Progenitor cell of endocrine pancreas (in vitro differentiated cells): ENCODE measurements around the gene LHX1. TPM values are rescaled to one million over a fixed set of nuclear protein-coding genes. Genes with fewer than 3 reads are reported as not detected.
A peak's percentile ranks its signal among the peaks of the same experiment; 100 is the strongest.

ENCODE experiments used
- DNase-seq: peaks from one replicate; pipeline ENCODE4 v3.0.0; 2021; ENCODE audit warnings: low spot score; ENCODE audit not compliant: unreplicated experiment
- H3K27ac Mint-ChIP-seq: 2 replicates; pipeline ENCODE4 v1.8.0; 2021; ENCODE audit warnings: mild to moderate bottlenecking, moderate library complexity, mixed read lengths
- H3K27me3 Mint-ChIP-seq: 2 replicates; pipeline ENCODE4 v1.8.0; 2021; ENCODE audit warnings: mixed read lengths
- H3K36me3 Mint-ChIP-seq: 2 replicates; pipeline ENCODE4 v1.8.0; 2022; ENCODE audit warnings: mixed read lengths; ENCODE audit not compliant: insufficient read depth
- H3K4me1 Mint-ChIP-seq: 2 replicates; pipeline ENCODE4 v1.8.0; 2021; ENCODE audit warnings: low read depth, mixed read lengths
- H3K4me3 Mint-ChIP-seq: 2 replicates; pipeline ENCODE4 v1.8.0; 2021; ENCODE audit warnings: low read depth, mild to moderate bottlenecking, moderate library complexity, mixed read lengths
- H3K9me3 Mint-ChIP-seq: 2 replicates; pipeline ENCODE4 v1.8.0; 2021; ENCODE audit warnings: low read depth, mixed read lengths
- total RNA-seq: library from RNA; stranded (reverse); gene quantifications from 2 replicates; pipeline ENCODE4 v1.2.1, GENCODE V29; 2021
- TF ChIP-seq, protein P1 (sequence below): fragments of 200-600 bp; sonication (generic); IDR thresholded peaks from one replicate; pipeline ENCODE4 v1.5.0; 2021; ENCODE audit warnings: antibody characterized with exemption, mild to moderate bottlenecking; ENCODE audit not compliant: unreplicated experiment

The LHX1 gene
- total RNA-seq, 1 donor from 2014 or later, result 2.0 TPM

DNA sequence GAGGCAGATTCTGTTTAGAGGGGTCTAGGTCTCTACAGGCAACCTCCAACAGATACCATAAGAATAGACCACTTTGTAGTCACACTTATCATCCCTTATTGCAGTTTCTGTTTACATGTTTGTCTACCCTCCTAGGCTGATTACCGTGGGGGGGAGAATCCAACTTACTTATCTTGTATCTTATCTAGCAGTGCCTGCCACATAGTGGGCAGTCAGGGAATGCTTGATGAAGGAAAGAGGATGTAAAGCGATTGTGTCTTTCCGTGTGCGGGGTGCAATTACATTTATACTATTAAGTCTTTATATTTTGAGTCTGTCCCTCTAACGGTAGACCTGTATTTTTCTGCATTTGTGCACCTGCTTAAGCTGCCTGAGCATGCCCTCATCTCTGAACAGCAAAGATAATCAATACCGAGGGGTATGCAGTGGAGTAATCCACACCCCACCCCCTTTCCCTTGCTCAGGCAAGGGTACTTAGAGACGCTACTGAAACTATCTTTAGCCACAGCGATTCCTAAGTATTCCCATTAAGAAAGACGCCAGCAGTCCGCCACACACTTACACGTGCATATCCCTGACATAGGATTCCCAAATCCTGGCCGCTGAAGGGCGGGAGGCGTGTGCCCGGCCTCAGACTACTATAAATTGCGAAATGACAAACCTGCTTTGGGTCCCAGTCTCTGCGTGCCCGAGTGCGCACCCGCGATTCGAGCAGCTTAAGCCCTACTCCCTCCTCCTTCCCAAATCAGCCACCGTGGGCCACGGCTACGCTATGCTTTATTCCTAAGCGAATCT is 10.8 kb downstream of the LHX1 start:
- Mint-ChIP-seq H3K4me1 (peaks cover 18% of the 10 kb centered on the region), H3K27me3 (peaks cover 47% of the 10 kb centered on the region), H3K36me3 (peaks cover 12% of the 10 kb centered on the region), H3K9me3 (no peaks in the 10 kb centered on the region), H3K4me3 (peak overlapping the region; percentile 92), H3K27ac (peak overlapping the region; percentile 96)
- TF ChIP-seq, protein P1, sequence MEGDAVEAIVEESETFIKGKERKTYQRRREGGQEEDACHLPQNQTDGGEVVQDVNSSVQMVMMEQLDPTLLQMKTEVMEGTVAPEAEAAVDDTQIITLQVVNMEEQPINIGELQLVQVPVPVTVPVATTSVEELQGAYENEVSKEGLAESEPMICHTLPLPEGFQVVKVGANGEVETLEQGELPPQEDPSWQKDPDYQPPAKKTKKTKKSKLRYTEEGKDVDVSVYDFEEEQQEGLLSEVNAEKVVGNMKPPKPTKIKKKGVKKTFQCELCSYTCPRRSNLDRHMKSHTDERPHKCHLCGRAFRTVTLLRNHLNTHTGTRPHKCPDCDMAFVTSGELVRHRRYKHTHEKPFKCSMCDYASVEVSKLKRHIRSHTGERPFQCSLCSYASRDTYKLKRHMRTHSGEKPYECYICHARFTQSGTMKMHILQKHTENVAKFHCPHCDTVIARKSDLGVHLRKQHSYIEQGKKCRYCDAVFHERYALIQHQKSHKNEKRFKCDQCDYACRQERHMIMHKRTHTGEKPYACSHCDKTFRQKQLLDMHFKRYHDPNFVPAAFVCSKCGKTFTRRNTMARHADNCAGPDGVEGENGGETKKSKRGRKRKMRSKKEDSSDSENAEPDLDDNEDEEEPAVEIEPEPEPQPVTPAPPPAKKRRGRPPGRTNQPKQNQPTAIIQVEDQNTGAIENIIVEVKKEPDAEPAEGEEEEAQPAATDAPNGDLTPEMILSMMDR, result no peak
- DNase-seq, result no peak

DNA sequence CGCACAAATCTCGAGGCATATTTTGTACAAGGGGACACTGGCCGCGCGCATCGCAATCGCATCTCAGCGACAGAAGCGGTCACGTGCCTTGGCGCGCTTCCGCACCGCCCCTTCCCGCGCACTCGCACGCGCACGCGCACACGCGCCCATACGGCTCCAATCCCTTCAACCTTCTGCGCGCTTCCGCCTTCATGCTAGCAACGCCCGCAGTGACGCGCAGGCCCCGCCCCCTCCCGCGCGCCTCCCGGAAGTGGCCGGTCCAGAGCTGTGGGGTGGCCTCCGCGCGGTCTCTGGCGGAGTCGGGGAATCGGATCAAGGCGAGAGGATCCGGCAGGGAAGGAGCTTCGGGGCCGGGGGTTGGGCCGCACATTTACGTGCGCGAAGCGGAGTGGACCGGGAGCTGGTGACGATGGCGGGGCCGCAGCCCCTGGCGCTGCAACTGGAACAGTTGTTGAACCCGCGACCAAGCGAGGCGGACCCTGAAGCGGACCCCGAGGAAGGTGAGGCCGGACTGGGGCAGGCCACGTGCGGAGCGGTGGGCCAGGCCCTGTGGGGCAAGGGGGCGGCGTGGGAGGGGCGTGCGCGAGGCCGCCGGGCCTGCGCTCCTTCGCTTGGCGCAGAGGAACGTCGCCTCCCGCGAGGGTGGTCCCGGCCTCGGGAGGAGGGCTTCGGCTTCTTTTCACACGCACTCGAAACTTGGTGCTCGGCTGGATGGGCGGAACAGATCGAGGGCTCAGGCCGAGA is 11.6 kb downstream of the LHX1 start, which contains the start of gene AATF:
TSS of gene AATF (plus strand) at position 238 of the 744 bp plus-strand sequence. CDS start at position 410, 172 bp downstream.
- Mint-ChIP-seq H3K27ac (peak within 1 kb of the TSS; percentile 96), H3K27me3 (peaks cover 40% of the 10 kb centered on the region), H3K4me3 (peak within 1 kb of the TSS; percentile 92), H3K9me3 (no peaks in the 10 kb centered on the region), H3K4me1 (peaks cover 18% of the 10 kb centered on the region), H3K36me3 (peaks cover 13% of the 10 kb centered on the region)
- DNase-seq, result peak; percentile 96
- TF ChIP-seq, protein P1, result no peak

DNA sequence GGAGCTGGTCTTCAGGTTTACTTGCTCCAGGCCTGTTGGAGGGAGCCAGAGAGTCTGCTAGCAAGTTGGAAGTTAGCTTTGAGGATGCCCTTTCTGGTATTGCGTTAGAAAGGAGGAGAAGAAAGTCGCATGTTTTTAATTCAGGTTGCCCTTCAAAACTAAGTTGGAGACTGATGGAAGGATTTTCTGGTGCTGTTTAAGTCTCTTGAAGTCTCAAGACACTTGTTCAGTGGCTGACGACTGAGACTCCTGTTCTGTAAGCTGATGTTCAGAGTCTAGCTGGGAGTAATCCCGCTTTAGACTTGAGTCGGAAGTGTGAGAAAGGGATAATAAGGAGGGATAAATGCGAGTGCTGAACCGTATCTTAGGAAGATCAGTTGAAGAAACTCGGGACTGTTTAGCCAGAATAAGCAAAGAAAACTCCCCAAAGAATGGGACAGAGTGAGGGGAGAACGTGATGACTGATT is 12.2 kb downstream of the LHX1 start:
- no peak for DNase-seq
- H3K9me3 Mint-ChIP-seq, result no peaks in the 10 kb centered on the region
- peak overlapping the region; percentile 92 for H3K4me3 Mint-ChIP-seq
- H3K27me3 Mint-ChIP-seq, result peaks cover 35% of the 10 kb centered on the region
- H3K27ac Mint-ChIP-seq, result peak overlapping the region; percentile 87
- peaks cover 18% of the 10 kb centered on the region for H3K4me1 Mint-ChIP-seq
- H3K36me3 Mint-ChIP-seq, result peaks cover 16% of the 10 kb centered on the region
- TF ChIP-seq, protein P1, result no peak

DNA sequence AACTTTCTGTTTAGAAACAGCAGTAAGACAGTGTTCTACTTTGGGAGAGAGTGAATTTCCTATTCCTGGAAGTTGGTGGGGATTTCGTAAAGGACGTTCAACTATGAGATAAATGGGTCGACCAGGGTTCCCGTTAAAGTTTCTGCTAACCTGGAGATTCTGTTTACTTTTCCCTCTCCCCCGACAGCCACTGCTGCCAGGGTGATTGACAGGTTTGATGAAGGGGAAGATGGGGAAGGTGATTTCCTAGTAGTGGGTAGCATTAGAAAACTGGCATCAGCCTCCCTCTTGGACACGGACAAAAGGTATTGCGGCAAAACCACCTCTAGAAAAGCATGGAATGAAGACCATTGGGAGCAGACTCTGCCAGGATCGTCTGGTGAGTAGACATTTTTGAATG is 12.8 kb downstream of the LHX1 start:
- peaks cover 30% of the 10 kb centered on the region for H3K27me3 Mint-ChIP-seq
- TF ChIP-seq, protein P1, result no peak
- H3K9me3 Mint-ChIP-seq, result no peaks in the 10 kb centered on the region
- no peak overlapping the region for H3K27ac Mint-ChIP-seq
- DNase-seq, result no peak
- H3K4me3 Mint-ChIP-seq, result peak overlapping the region; percentile 92
- peaks cover 18% of the 10 kb centered on the region for H3K36me3 Mint-ChIP-seq
- H3K4me1 Mint-ChIP-seq, result peaks cover 18% of the 10 kb centered on the region

DNA sequence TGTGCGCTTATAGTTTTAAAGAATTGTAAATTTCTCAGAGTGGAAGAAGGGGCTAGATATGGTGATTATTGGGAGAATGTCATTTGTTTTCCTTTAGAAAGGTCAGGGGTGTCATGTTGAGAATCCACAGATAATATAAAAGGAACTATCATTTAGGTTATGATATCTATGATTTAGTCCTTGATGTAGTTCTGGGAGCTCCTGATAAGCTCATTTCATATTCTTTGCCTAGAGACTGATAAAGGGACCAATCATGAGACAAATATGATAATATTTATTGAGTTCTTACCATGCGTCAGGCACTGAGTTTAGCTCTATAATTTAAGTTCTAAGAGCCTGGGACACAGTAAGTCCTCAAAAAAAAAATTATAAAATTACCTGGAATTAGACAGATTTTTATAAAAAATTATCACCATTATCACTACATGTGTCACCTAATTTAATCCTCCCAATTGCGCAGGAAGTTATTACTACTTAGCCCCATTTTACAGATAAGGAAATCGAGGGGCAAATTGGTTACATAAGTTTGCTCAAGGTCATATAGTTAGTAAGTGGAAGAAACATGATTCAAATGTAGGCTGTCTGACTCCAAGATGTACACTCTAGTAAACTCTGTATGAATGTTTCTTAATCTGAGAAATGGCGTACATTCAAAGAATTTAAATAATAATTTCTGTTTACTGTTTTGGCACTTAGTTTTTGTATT is 14.0 kb downstream of the LHX1 start:
- TF ChIP-seq, protein P1, result no peak
- H3K4me1 Mint-ChIP-seq, result peaks cover 18% of the 10 kb centered on the region
- H3K4me3 Mint-ChIP-seq, result peak overlapping the region; percentile 38
- DNase-seq, result no peak
- H3K9me3 Mint-ChIP-seq, result no peaks in the 10 kb centered on the region
- peaks cover 23% of the 10 kb centered on the region for H3K36me3 Mint-ChIP-seq
- no peak overlapping the region for H3K27ac Mint-ChIP-seq
- peaks cover 18% of the 10 kb centered on the region for H3K27me3 Mint-ChIP-seq
